DMS79 treated with DMSO at 0.1 percent for 48 hours (cell line): Measurements from ENCODE around the gene NPPB.

Source experiments
- DNase-seq: peaks from one replicate; lab custom pipeline; 2025; lab: John Stamatoyannopoulos, UW

Gene NPPB

DNA sequence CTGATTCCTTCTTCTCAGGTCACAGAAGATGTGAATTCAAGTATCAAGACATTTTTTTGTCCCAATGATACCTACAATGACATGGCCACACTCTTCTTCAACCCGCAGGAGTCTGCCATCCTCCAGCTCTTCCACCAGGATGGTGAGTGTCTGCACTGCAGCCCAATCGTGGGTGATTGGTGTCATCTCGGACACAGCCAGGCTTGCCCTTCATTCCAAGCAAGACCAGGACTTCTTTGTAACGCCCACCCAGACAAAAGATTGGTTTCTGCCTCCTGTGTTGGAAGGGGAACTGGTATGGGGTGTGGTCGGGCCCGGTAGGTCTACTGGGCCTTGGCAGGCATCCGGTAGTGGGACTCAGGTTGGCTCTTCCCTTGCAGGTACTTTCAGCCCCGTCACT lies 25.2 kb downstream of the NPPB start:
- no peak for DNase-seq

DNA sequence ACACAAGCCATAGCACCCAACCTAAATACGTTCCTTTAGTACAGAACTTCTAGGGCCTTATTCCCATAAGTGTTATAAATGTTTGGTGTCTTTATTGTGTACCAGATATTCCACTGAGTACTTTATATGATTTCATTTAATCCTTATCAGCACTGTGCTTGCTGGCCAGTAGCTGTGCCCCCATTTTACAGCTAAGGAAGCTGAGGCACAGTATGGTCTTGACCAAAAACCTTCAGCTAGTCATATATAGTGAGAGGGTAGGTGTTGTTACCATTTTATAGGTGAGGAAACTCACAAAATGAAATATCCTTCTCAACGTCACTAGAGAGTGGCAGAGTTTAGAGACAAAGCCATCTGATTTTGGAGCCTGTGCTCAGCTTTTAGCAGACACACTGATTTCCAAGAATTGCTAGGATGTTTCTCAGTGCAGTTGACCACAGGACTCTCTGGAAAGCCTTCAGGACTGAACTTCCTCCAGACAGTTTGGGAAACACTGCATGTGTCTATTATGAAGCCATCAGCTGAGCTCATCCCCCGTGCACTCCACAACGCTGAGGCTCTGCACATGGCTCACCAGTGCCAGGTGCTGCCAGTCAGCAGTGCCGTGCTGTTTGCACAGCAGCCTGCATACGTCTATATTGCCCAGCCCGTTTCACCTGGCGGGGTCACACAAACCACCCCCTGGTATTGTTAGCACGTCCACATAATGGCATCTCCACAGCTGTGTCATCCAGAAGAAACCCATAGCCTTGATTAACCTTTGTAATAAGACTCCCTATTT lies 26.6 kb downstream of the NPPB start:
- DNase-seq = no peak

DNA sequence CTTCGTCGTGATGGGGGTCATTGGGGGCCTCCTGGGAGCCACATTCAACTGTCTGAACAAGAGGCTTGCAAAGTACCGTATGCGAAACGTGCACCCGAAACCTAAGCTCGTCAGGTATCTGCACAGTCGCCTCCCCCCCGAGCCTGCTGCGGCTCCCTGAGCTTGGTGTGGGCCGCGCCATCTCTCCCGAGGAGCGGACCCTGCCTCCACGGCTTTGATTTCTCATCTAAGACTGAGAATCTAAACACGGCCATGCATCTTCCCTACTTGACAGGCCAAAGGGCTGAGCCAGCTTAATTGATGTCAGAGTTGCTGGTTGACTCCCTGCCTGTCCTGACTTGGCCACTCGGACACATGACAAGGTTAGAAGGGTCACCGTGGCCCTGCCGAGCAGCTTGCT lies 30.2 kb downstream of the NPPB start:
- DNase-seq = no peak

DNA sequence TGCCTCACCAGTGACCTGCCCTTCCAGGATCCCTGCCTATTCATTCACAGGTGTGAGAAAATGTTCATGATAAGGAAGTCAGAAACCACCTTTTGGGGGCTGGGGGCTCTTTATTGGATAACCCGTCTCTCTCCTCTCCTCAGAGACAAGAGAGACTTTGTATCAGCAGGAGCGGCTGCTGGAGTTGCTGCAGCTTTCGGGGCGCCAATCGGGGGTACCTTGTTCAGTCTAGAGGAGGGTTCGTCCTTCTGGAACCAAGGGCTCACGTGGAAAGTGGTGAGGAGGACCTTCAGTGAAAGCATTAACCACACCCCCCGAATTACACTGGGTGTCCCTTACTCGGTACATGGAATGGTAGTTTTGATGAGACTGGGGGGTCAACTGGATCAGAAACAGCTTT lies 31.8 kb downstream of the NPPB start:
- no peak for DNase-seq

DNA sequence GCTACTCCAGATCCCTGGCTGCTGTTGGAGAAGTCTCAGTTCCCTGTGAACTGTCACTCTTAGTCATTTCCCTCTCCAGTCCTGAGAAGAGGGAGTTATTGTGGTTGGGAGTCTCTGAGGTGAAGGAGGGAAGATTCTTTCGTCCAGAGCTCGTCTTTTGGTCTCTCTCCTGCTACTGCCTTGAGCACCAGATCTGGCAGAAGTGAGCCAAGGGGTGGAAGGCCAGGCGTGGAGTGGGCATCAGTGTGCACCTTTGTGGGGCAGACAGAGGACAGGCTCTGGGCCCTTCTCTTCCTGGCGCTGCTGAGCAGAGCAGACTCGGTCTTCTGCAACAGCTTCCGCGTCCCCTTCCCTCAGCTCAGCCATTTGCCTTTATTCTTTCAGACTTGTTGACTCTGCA lies 33.6 kb downstream of the NPPB start:
- no peak for DNase-seq

DNA sequence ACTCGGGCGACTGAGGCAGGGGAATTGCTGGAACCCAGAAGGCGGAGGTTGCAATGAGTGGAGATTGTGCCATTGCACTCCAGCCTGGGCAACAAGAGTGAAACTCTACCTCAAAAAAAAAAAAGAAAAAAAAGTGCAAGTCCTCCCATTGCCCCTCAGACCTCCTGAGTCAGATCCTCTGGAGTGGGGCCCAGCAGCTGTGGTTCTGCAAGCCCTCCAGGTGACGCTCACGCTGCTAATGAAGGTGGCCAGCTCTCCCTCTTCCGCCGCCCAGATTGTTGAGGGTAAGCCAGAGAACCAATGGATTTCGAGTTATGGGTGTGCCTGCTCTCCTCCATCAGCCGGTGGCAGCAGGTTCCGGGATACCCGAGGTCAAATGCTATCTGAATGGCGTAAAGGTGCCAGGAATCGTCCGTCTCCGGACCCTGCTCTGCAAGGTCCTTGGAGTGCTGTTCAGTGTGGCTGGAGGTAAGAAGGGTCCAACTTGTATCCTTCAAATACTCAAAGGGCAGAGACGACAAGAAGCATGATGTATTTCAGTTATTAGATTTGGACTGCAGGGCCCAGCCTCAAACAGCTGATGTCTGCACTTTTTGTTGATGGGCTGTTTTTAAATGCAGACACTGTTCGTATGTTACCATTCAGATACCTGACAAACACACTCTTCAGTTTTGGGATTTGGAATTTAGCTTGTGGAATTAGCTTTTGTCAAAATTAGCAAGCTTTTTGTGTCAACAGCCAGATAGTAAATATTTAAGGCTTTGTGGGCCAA lies 35.2 kb downstream of the NPPB start:
- no peak for DNase-seq

DNA sequence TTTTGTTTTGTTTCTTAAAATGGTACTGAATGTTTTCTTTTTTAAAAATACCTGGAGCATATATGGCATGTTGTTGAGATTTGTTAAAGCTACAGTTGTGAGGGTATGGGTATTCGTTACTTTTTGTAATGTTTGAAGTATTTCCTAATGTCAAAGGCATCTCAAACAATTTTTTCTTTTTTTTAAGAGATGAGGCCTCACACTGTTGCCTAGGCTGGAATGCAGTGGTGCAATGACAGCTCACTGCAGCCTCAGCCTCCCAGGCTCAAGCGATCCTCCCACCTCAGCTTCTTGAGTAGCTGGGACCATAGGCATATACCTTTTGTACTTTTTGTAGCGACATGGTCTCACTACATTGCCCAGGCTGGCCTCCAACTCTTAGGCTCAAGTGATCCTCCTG lies 36.7 kb downstream of the NPPB start:
- no peak for DNase-seq

DNA sequence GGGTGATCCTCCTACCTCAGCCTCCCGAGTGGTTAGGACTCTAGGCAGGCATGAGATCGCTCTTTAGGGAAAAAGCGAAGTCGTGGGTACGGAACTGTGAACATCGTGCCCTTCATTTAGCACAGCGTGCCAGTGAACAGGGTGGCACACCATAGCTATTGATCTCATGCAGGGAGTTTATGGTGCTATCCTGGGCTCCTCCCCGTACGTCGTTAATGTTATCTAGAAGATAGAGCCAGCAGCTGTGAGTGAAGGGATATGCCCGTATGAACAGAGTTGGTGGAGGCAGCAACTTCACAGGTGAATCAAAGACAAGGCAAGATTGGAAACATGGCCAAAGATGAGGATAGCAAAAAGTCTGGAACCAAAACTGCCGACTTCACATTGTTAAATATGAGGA lies 41.6 kb downstream of the NPPB start:
- no peak for DNase-seq

DNA sequence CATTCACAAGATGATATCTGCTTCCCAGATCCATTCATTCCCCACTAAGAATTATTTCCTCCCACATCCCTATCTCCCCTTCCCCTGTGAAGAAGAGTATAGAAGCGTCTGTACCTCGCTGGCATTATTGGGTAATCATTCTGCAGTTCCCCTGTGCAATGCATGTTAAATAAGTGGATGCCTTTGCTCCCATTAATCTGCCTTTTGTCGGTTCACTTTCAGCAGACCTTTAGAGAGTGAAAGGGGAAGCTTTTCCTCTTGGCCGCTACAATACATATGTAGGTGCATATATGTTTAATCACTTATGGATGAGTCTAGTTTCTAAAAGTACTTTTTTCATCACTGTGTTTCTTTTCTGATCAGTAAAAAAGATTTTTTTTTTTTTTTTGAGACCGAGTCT lies 45.7 kb downstream of the NPPB start:
- DNase-seq = no peak
